22Rv1 (cell line): ENCODE measurements around the gene VCAN.
A peak's percentile ranks its signal among the peaks of the same experiment; 100 is the strongest.

ENCODE experiments used
- H3K27ac ChIP-seq: fragments of 450-650 bp; 2 replicates; pipeline ENCODE4 v1.5.1; 2017
- CTCF ChIP-seq: fragments of 450-650 bp; IDR thresholded peaks from 2 replicates; pipeline ENCODE4 v1.5.1; 2017; ENCODE audit warnings: mild to moderate bottlenecking
- ZFX ChIP-seq: fragments of 450-650 bp; IDR thresholded peaks from 2 replicates; pipeline ENCODE4 v1.6.1; 2017; ENCODE audit warnings: antibody characterized with exemption, borderline replicate concordance

The VCAN gene

GRCh38 chr5:83590966-83591365, 119.4 kb downstream of the VCAN start:
- TF ChIP-seq CTCF (no peak), ZFX (no peak)
- no peak overlapping the region; the same call in 1 of the 2 replicates for H3K27ac ChIP-seq

GRCh38 chr5:83595217-83595616, 123.7 kb downstream of the VCAN start:
- H3K27ac ChIP-seq, result no peak overlapping the region
- TF ChIP-seq ZFX (no peak), CTCF (no peak)

GRCh38 chr5:83608122-83608521, 136.6 kb downstream of the VCAN start:
- TF ChIP-seq ZFX (no peak), CTCF (peak; percentile 73)
- no peak overlapping the region for H3K27ac ChIP-seq

GRCh38 chr5:83614841-83615240, 143.3 kb downstream of the VCAN start:
- no peak overlapping the region for H3K27ac ChIP-seq
- no peak for TF ChIP-seq ZFX
- TF ChIP-seq CTCF, result no peak

- H3K27ac ChIP-seq, result no peak overlapping the region
- TF ChIP-seq ZFX (no peak), CTCF (no peak)
Observed at GRCh38 chr5:83628360-83628759, 156.8 kb downstream of the VCAN start.
